Transverse colon (tissue), 4 donors: Measurements from ENCODE around the gene SYNE3. TPM values are rescaled to one million over a fixed set of nuclear protein-coding genes. Genes with fewer than 3 reads are reported as not detected.
A peak's percentile ranks its signal among the peaks of the same experiment; 100 is the strongest.

Experiments used
- DNase-seq: peaks from one replicate; pipeline ENCODE4 v3.0.0-alpha.2; 2019
- H3K27ac ChIP-seq, 4 donors: fragments of 200-600 bp; sonication (generic); 2 replicates each; pipeline ENCODE4 v1.5.1; 2016 to 2018; ENCODE audit warnings: inconsistent platforms in 4 of 4
- H3K27me3 ChIP-seq: fragments of 200-600 bp; sonication (generic); 2 replicates; pipeline ENCODE4 v1.5.1; 2017; ENCODE audit warnings: inconsistent platforms
- H3K36me3 ChIP-seq, 4 donors: fragments of 200-600 bp; sonication (generic); 2 replicates each; pipeline ENCODE4 v1.5.1; 2017 to 2019; ENCODE audit warnings: inconsistent platforms in 4 of 4
- H3K4me1 ChIP-seq, 4 donors: fragments of 200-600 bp; sonication (generic); 2 replicates each; pipeline ENCODE4 v1.5.1; 2017 to 2020; ENCODE audit warnings: inconsistent platforms in 4 of 4
- H3K4me3 ChIP-seq, 4 donors: fragments of 200-600 bp; sonication (generic); 1 replicate in 1 of 4; 2 replicates in 3 of 4; pipeline versions ENCODE4 v1.5.1 to v1.6.1; 2017 to 2019; ENCODE audit warnings: inconsistent platforms in 4 of 4
- H3K9me3 ChIP-seq, 2 donors: fragments of 200-600 bp; sonication (generic); 2 replicates each; pipeline ENCODE4 v1.5.1; 2017 to 2019; ENCODE audit warnings: inconsistent platforms in 2 of 2
- CTCF ChIP-seq, 5 experiments: fragments of 200-600 bp in 3 of 5; fragments of 450-650 bp in 2 of 5; sonication (generic) in 3 of 5; IDR thresholded peaks; 1 replicate in 2 of 5; 2 replicates in 3 of 5; pipeline ENCODE4 v1.5.1; 2016 to 2017; ENCODE audit warnings: antibody characterized with exemption in 5 of 5, inconsistent platforms in 3 of 5, mild to moderate bottlenecking in 2 of 5, moderate library complexity in 1 of 5
- EP300 ChIP-seq: sonication (generic); formaldehyde crosslinking; IDR thresholded peaks from one replicate; pipeline ENCODE4 v1.6.1; 2017; ENCODE audit warnings: antibody characterized with exemption, low read depth
- POLR2A ChIP-seq: fragments of 450-650 bp; IDR thresholded peaks from one replicate; pipeline ENCODE4 v1.6.1; 2016; ENCODE audit warnings: antibody characterized with exemption, mild to moderate bottlenecking, moderate library complexity
- POLR2AphosphoS5 ChIP-seq, 3 donors: sonication (generic); formaldehyde crosslinking; IDR thresholded peaks; one replicate each; pipeline ENCODE4 v1.6.1; 2016; ENCODE audit warnings: antibody characterized with exemption in 3 of 3
- WGBS, 2 donors: methylation state at CpG; one replicate each; pipeline ENCODE4 v1.1.5; 2018; ENCODE audit warnings: low coverage in 1 of 2; 5-methylcytosine and 5-hydroxymethylcytosine counted together
- in situ Hi-C, 4 donors: fragments of 200-750 bp; cut with MboI; loops; one replicate each; pipeline versions ENCODE4 v1.15.0 to v1.15.1; 2017; ENCODE audit warnings: low sequenced_read_pairs in 3 of 4, low pct_ligation_motif_present in 1 of 4, low pct_unique_long_range_greater_than_20kb in 1 of 4
- intact Hi-C: fragments of 100-400 bp; cut with DNase I; formaldehyde crosslinking; loops from one replicate; pipeline ENCODE4 v1.15.1; 2023; ENCODE audit warnings: low total_unique reads
- total RNA-seq, 4 donors: library from RNA; depleted of rRNA; stranded (reverse); fragments of >200 nt; gene quantifications; one replicate each; pipeline ENCODE4 v1.1.0, GENCODE V29; 2016

SYNE3 gene
- total RNA-seq, 4 donors from 2014 or later: 9.8 to 46.8 (median 13.9) TPM

GRCh38 chr14:95526483-95527386, 10.3 kb upstream of the SYNE3 start:
- in situ Hi-C loops: loop anchor here in 3 of 4 donors (5.0 to 25.0 kb wide), 3 partner anchors 82 to 389 kb away; no protein-coding TSS in a partner anchor
- DNase-seq: no peak
- H3K4me3 ChIP-seq: no peak overlapping the region
- no peaks in the 10 kb centered on the region for H3K9me3 ChIP-seq
- H3K36me3 ChIP-seq: no peaks in the 10 kb centered on the region
- no peaks in the 10 kb centered on the region for H3K27me3 ChIP-seq
- 55 to 67% methylated on average over 4 to 9 of the region's 9 CpGs for WGBS, 2 donors
- TF ChIP-seq CTCF (IDR thresholded peaks at IDR 0.05): no peak
- no peak for TF ChIP-seq POLR2AphosphoS5 (IDR thresholded peaks at IDR 0.05)
- TF ChIP-seq POLR2A: no peak
- TF ChIP-seq EP300: no peak
- peak overlapping the region; percentile 39 to 56 (median 44) for H3K27ac ChIP-seq
- H3K4me1 ChIP-seq: peaks cover 10 to 52% (median 19%) of the 10 kb centered on the region in 4 donors
- intact Hi-C loops: loop anchor here (5.0 kb wide), 1 partner anchor 84 kb away; no protein-coding TSS in a partner anchor

GRCh38 chr14:95525999-95526398, 9.5 kb upstream of the SYNE3 start:
- in situ Hi-C loops (loop anchor here in 3 of 4 donors (5.0 to 25.0 kb wide), 3 partner anchors 81 to 389 kb away; no protein-coding TSS in a partner anchor), intact Hi-C loops (loop anchor here (5.0 kb wide), 1 partner anchor 84 kb away; no protein-coding TSS in a partner anchor)
- H3K36me3 ChIP-seq: no peaks in the 10 kb centered on the region
- TF ChIP-seq CTCF (IDR thresholded peaks at IDR 0.05) (no peak), POLR2A (no peak), POLR2AphosphoS5 (IDR thresholded peaks at IDR 0.05) (no peak), EP300 (no peak)
- H3K4me3 ChIP-seq: no peak overlapping the region
- no peaks in the 10 kb centered on the region for H3K9me3 ChIP-seq
- H3K4me1 ChIP-seq: peaks cover 10 to 45% (median 19%) of the 10 kb centered on the region in 4 donors
- no peak overlapping the region for H3K27ac ChIP-seq
- 84 to 86% methylated on average over 4 to 5 of the region's 5 CpGs for WGBS, 2 donors
- DNase-seq: no peak
- H3K27me3 ChIP-seq: no peaks in the 10 kb centered on the region

- no peak for TF ChIP-seq EP300
- TF ChIP-seq CTCF (IDR thresholded peaks at IDR 0.05): no peak
- TF ChIP-seq POLR2A: no peak
- TF ChIP-seq POLR2AphosphoS5 (IDR thresholded peaks at IDR 0.05): no peak
- no peaks in the 10 kb centered on the region for H3K9me3 ChIP-seq
- intact Hi-C loops (loop anchor here (5.0 kb wide), 1 partner anchor 83 kb away; no protein-coding TSS in a partner anchor), in situ Hi-C loops (loop anchor here in 3 of 4 donors (5.0 to 25.0 kb wide), 3 partner anchors 80 to 388 kb away; no protein-coding TSS in a partner anchor)
- peaks cover 13 to 46% (median 22%) of the 10 kb centered on the region in 4 donors for H3K4me1 ChIP-seq
- H3K27ac ChIP-seq: peak overlapping the region; percentile 44 to 56 (median 52)
- no peak for DNase-seq
- 86 to 100% methylated on average over 2 to 6 of the region's 6 CpGs for WGBS, 2 donors
- H3K27me3 ChIP-seq: no peaks in the 10 kb centered on the region
- no peak overlapping the region for H3K4me3 ChIP-seq
- H3K36me3 ChIP-seq: no peaks in the 10 kb centered on the region
Observed at GRCh38 chr14:95524706-95525512, 8.5 kb upstream of the SYNE3 start.
